Liver (tissue), 9 donors: ENCODE results near the gene PASK. TPM values are rescaled to one million over a fixed set of nuclear protein-coding genes. Genes with fewer than 3 reads are reported as not detected.

Source experiments
- DNase-seq: peaks from one replicate; pipeline ENCODE4 v3.0.0-alpha.2; 2017; ENCODE audit warnings: low spot score
- H3K27ac ChIP-seq, 2 donors: one replicate each; pipeline ENCODE4 v1.7.0; 2013; ENCODE audit warnings: inconsistent platforms in 2 of 2, low read length in 2 of 2, control low read depth in 1 of 2, low read depth in 1 of 2, mild to moderate bottlenecking in 1 of 2
- H3K27me3 ChIP-seq, 4 donors: one replicate each; pipeline versions ENCODE4 v1.6.1 to v1.7.0; 2013; ENCODE audit warnings: low read length in 3 of 4, inconsistent platforms in 1 of 4, mild to moderate bottlenecking in 1 of 4, moderate library complexity in 1 of 4; ENCODE audit not compliant: control insufficient read depth in 4 of 4, insufficient read depth in 4 of 4
- H3K36me3 ChIP-seq, 4 donors: one replicate each; pipeline versions ENCODE4 v1.6.1 to v1.7.0; 2013; ENCODE audit warnings: low read length in 3 of 4, mild to moderate bottlenecking in 3 of 4, low read depth in 1 of 4, moderate library complexity in 1 of 4; ENCODE audit not compliant: control insufficient read depth in 4 of 4, insufficient read depth in 3 of 4
- H3K4me1 ChIP-seq, 4 donors: one replicate each; pipeline versions ENCODE4 v1.6.1 to v1.7.0; 2013; ENCODE audit warnings: low read length in 3 of 4, mild to moderate bottlenecking in 3 of 4, moderate library complexity in 1 of 4; ENCODE audit not compliant: control insufficient read depth in 4 of 4, insufficient read depth in 4 of 4
- H3K4me3 ChIP-seq, 3 donors: one replicate each; pipeline versions ENCODE4 v1.6.1 to v1.7.0; 2013; ENCODE audit warnings: low read length in 3 of 3, control low read depth in 1 of 3, low read depth in 1 of 3, mild to moderate bottlenecking in 1 of 3
- H3K9ac ChIP-seq, 2 donors: one replicate each; pipeline ENCODE4 v1.7.0; 2013; ENCODE audit warnings: low read length in 2 of 2, mild to moderate bottlenecking in 2 of 2, moderate library complexity in 2 of 2, control low read depth in 1 of 2, low read depth in 1 of 2
- H3K9me3 ChIP-seq, 4 donors: one replicate each; pipeline versions ENCODE4 v1.6.1 to v1.7.0; 2013; ENCODE audit warnings: low read length in 3 of 4; ENCODE audit not compliant: control insufficient read depth in 4 of 4
- ATF3 ChIP-seq: IDR thresholded peaks from 2 replicates; pipeline ENCODE4 v1.6.1; 2016; ENCODE audit warnings: antibody characterized with exemption
- HNF4A ChIP-seq, 2 donors: conservative IDR thresholded peaks; 2 replicates each; pipeline ENCODE4 v1.6.1; 2016; ENCODE audit warnings: antibody characterized with exemption in 2 of 2, mild to moderate bottlenecking in 2 of 2
- JUND ChIP-seq, 2 donors: IDR thresholded peaks; 2 replicates each; pipeline ENCODE4 v1.6.1; 2016; ENCODE audit warnings: antibody characterized with exemption in 2 of 2
- MAX ChIP-seq: IDR thresholded peaks from 2 replicates; pipeline ENCODE4 v1.6.1; 2016; ENCODE audit warnings: antibody characterized with exemption
- NR2F2 ChIP-seq: IDR thresholded peaks from 2 replicates; pipeline ENCODE4 v1.6.1; 2016; ENCODE audit warnings: antibody characterized with exemption
- RXRA ChIP-seq, 2 donors: IDR thresholded peaks; 2 replicates each; pipeline ENCODE4 v1.6.1; 2017 to 2018; ENCODE audit warnings: antibody characterized with exemption in 2 of 2, mild to moderate bottlenecking in 1 of 2
- SP1 ChIP-seq: IDR thresholded peaks from 2 replicates; pipeline ENCODE4 v1.6.1; 2018; ENCODE audit warnings: antibody characterized with exemption, mild to moderate bottlenecking
- TAF1 ChIP-seq: conservative IDR thresholded peaks from 2 replicates; pipeline ENCODE4 v1.6.1; 2016; ENCODE audit warnings: antibody characterized with exemption, mild to moderate bottlenecking
- WGBS: extraction: QIAGEN DNeasy Blood & Tissue Kit; methylation state at CpG from one replicate; pipeline ENCODE4 v1.1.7; 2013; 5-methylcytosine and 5-hydroxymethylcytosine counted together
- polyA plus RNA-seq, 2 donors: library from polyadenylated mRNA; stranded (reverse) in 1 of 2; unstranded in 1 of 2; fragments of 200-250 nt in 1 of 2; fragments of >200 nt in 1 of 2; fragmentation: Nextera tagmentation in 1 of 2; extraction: Ambion mirVana in 1 of 2; gene quantifications; one replicate each; pipeline versions ENCODE4 v1.2.1 to v1.2.3, GENCODE V29; 2013 to 2015
- total RNA-seq, 2 donors: library from RNA; depleted of rRNA; stranded (reverse); fragments of >200 nt; gene quantifications; one replicate each; pipeline ENCODE4 v1.2.3, GENCODE V29; 2014
- TF ChIP-seq, protein P1 (sequence below): fragments of 150-350 bp; IDR thresholded peaks from 2 replicates; pipeline ENCODE4 v1.5.1; 2017; ENCODE audit warnings: improper control_type of control experiment, low read depth, low read length; ENCODE audit not compliant: missing input control
- TF ChIP-seq, protein P2 (sequence below): IDR thresholded peaks from 2 replicates; pipeline ENCODE4 v1.6.1; 2016; ENCODE audit warnings: antibody characterized with exemption
- TF ChIP-seq, protein P3 (sequence below): IDR thresholded peaks from 2 replicates; pipeline ENCODE4 v1.6.1; 2016; ENCODE audit warnings: antibody characterized with exemption, mild to moderate bottlenecking
- donor health status: healthy.
- donor health status: healthy.
- donor health status: healthy.
- donor health status: healthy.
- donor health status: healthy.

The PASK gene
- total and polyA plus RNA-seq, 4 donors, result 0.96 to 8.8 (median 2.9) TPM

- TF ChIP-seq, protein P1, sequence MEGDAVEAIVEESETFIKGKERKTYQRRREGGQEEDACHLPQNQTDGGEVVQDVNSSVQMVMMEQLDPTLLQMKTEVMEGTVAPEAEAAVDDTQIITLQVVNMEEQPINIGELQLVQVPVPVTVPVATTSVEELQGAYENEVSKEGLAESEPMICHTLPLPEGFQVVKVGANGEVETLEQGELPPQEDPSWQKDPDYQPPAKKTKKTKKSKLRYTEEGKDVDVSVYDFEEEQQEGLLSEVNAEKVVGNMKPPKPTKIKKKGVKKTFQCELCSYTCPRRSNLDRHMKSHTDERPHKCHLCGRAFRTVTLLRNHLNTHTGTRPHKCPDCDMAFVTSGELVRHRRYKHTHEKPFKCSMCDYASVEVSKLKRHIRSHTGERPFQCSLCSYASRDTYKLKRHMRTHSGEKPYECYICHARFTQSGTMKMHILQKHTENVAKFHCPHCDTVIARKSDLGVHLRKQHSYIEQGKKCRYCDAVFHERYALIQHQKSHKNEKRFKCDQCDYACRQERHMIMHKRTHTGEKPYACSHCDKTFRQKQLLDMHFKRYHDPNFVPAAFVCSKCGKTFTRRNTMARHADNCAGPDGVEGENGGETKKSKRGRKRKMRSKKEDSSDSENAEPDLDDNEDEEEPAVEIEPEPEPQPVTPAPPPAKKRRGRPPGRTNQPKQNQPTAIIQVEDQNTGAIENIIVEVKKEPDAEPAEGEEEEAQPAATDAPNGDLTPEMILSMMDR, result no peak
- TF ChIP-seq SP1, result no peak
These were observed 41.2 kb upstream of the PASK start (continued) for GRCh38 chr2:241190291-241190981.

GRCh38 chr2:241189856-241190201 lies 40.6 kb upstream of the PASK start:
- no peaks in the 10 kb centered on the region for H3K4me1 ChIP-seq
- TF ChIP-seq, protein P2, sequence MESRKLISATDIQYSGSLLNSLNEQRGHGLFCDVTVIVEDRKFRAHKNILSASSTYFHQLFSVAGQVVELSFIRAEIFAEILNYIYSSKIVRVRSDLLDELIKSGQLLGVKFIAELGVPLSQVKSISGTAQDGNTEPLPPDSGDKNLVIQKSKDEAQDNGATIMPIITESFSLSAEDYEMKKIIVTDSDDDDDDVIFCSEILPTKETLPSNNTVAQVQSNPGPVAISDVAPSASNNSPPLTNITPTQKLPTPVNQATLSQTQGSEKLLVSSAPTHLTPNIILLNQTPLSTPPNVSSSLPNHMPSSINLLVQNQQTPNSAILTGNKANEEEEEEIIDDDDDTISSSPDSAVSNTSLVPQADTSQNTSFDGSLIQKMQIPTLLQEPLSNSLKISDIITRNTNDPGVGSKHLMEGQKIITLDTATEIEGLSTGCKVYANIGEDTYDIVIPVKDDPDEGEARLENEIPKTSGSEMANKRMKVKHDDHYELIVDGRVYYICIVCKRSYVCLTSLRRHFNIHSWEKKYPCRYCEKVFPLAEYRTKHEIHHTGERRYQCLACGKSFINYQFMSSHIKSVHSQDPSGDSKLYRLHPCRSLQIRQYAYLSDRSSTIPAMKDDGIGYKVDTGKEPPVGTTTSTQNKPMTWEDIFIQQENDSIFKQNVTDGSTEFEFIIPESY, result no peak
- no peak for TF ChIP-seq SP1
- TF ChIP-seq, protein P1, result no peak
- TF ChIP-seq HNF4A (conservative IDR thresholded peaks at IDR 0.05), result no peak
- TF ChIP-seq NR2F2, result no peak
- TF ChIP-seq, protein P3, sequence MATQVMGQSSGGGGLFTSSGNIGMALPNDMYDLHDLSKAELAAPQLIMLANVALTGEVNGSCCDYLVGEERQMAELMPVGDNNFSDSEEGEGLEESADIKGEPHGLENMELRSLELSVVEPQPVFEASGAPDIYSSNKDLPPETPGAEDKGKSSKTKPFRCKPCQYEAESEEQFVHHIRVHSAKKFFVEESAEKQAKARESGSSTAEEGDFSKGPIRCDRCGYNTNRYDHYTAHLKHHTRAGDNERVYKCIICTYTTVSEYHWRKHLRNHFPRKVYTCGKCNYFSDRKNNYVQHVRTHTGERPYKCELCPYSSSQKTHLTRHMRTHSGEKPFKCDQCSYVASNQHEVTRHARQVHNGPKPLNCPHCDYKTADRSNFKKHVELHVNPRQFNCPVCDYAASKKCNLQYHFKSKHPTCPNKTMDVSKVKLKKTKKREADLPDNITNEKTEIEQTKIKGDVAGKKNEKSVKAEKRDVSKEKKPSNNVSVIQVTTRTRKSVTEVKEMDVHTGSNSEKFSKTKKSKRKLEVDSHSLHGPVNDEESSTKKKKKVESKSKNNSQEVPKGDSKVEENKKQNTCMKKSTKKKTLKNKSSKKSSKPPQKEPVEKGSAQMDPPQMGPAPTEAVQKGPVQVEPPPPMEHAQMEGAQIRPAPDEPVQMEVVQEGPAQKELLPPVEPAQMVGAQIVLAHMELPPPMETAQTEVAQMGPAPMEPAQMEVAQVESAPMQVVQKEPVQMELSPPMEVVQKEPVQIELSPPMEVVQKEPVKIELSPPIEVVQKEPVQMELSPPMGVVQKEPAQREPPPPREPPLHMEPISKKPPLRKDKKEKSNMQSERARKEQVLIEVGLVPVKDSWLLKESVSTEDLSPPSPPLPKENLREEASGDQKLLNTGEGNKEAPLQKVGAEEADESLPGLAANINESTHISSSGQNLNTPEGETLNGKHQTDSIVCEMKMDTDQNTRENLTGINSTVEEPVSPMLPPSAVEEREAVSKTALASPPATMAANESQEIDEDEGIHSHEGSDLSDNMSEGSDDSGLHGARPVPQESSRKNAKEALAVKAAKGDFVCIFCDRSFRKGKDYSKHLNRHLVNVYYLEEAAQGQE, result no peak
- no peak for TF ChIP-seq MAX
- TF ChIP-seq ATF3, result no peak
- TF ChIP-seq RXRA (IDR thresholded peaks at IDR 0.05), result no peak
- no peak for TF ChIP-seq JUND (IDR thresholded peaks at IDR 0.05)
- TF ChIP-seq TAF1, result no peak
- no peaks in the 10 kb centered on the region for H3K9me3 ChIP-seq
- H3K4me3 ChIP-seq, result no peak overlapping the region
- DNase-seq, result no peak
- no peaks in the 10 kb centered on the region for H3K36me3 ChIP-seq
- WGBS, result 92% methylated on average over 15 of the region's 15 CpGs
- H3K27ac ChIP-seq, result no peak overlapping the region
- no peaks in the 10 kb centered on the region for H3K27me3 ChIP-seq
- no peak overlapping the region for H3K9ac ChIP-seq
